Activated naive CD4-positive, alpha-beta T cell treated with anti-CD3 and anti-CD28 coated beads for 36 hours (primary cell): ENCODE data around the gene RNF144B. TPM values are rescaled to one million over a fixed set of nuclear protein-coding genes. Genes with fewer than 3 reads are reported as not detected.
A peak's percentile ranks its signal among the peaks of the same experiment; 100 is the strongest.

Source experiments
- CTCF ChIA-PET: fragments of 350-600 bp; sonication (Branson Sonifier 250); formaldehyde crosslinking; loops from one replicate; lab custom pipeline; 2021; ENCODE audit warnings: antibody characterized with exemption; lab: Charles Lee
- DNase-seq: peaks from one replicate; pipeline ENCODE4 v3.0.0-alpha.2; 2020
- H3K27ac Mint-ChIP-seq: one replicate; pipeline ENCODE4 v1.8.0; 2021; ENCODE audit warnings: mild to moderate bottlenecking, mixed read lengths
- H3K27me3 Mint-ChIP-seq: one replicate; pipeline ENCODE4 v1.8.0; 2021; ENCODE audit warnings: low read depth, mixed read lengths
- H3K36me3 Mint-ChIP-seq: one replicate; pipeline ENCODE4 v1.8.0; 2021; ENCODE audit warnings: low read depth, mixed read lengths
- H3K4me1 Mint-ChIP-seq: one replicate; pipeline ENCODE4 v1.8.0; 2021; ENCODE audit warnings: low read depth, mixed read lengths
- H3K4me3 Mint-ChIP-seq: one replicate; pipeline ENCODE4 v1.8.0; 2021; ENCODE audit warnings: mild to moderate bottlenecking, moderate library complexity, mixed read lengths
- H3K9me3 Mint-ChIP-seq: one replicate; pipeline ENCODE4 v1.8.0; 2021; ENCODE audit warnings: mixed read lengths
- intact Hi-C: fragments of 100-400 bp; cut with micrococcal nuclease; formaldehyde crosslinking; loops from one replicate; pipeline ENCODE4 v1.15.1; 2023
- total RNA-seq, 2 experiments: library from RNA; stranded (reverse); gene quantifications; one replicate each; pipeline ENCODE4 v1.2.3, GENCODE V29; 2021

Gene RNF144B
- total RNA-seq, 2 experiments from 2014 or later = 1.5 to 3.2 TPM

DNA sequence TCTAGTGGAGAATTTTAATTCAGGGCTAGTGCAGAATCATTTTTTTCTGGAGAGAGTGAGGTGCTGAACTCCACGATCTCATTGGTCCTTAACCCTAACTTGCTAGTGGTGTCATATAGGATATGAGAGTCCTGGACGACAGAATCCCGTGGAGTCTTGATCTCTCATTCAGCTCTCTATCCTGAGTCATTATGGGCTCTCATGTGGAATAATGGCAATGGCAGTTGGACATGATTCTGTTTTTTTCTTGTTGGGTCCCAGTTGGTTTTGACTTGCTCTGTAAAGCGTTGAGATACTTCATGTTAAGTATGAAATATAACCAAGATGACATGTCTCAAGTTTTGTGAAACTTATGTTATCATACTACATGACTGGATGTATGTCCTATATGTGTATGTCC is 6.3 kb upstream of the RNF144B start:
- CTCF ChIA-PET = no interaction called here
- Mint-ChIP-seq H3K27ac (no peak overlapping the region), H3K4me3 (no peak overlapping the region), H3K9me3 (no peaks in the 10 kb centered on the region), H3K27me3 (peaks cover 6% of the 10 kb centered on the region), H3K4me1 (no peaks in the 10 kb centered on the region), H3K36me3 (no peaks in the 10 kb centered on the region)
- DNase-seq = no peak
- intact Hi-C loops = no loop called here

DNA sequence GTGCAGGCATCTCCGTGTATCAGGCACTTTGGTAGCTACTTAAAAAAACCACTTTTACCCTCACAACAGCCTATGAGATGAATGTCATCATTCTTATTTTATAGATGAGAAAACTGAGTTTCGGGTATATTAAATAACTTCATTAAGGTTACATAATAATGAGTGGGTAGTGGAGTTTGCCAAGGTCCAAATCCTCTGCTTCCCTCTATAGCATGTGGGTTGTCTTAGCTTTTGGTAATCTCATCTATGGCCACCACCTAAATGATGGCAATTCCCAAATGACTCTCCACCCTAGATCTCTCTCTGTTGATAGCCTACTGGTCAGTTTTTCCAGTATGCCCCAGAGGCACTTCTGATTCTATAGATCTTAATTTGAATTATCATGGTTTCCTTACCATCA is 3.7 kb upstream of the RNF144B start:
- peaks cover 9% of the 10 kb centered on the region for H3K4me1 Mint-ChIP-seq
- peaks cover 6% of the 10 kb centered on the region for H3K27me3 Mint-ChIP-seq
- no peak overlapping the region for H3K27ac Mint-ChIP-seq
- intact Hi-C loops = no loop called here
- H3K36me3 Mint-ChIP-seq = no peaks in the 10 kb centered on the region
- DNase-seq = no peak
- no peaks in the 10 kb centered on the region for H3K9me3 Mint-ChIP-seq
- CTCF ChIA-PET = interaction anchor here (0.6 to 1.3 kb wide), 2 partner anchors 14 to 40 kb away, joined by 3 to 4 read pairs; no protein-coding TSS in a partner anchor
- no peak overlapping the region for H3K4me3 Mint-ChIP-seq

DNA sequence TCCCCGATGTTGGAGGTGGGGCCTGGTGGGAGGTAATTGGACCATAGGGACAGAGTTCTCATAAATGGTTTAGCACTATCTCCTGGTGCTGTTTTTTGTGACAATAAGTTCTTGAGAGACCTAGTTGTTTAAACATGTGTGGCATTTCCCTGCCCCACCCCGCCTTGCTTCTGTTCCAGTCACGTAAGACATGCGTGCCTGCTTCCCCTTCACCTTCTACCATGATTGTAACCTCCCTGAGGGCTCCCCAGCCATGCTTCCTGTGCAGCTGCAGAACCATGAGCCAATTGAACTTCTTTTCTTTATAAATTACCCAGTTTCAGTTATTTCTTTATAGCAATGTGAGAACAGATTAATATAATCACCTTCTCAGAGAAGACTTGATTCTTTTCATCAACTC is 2.5 kb upstream of the RNF144B start:
- CTCF ChIA-PET = no interaction called here
- Mint-ChIP-seq H3K4me1 (peaks cover 16% of the 10 kb centered on the region), H3K27ac (no peak overlapping the region), H3K9me3 (no peaks in the 10 kb centered on the region), H3K36me3 (no peaks in the 10 kb centered on the region), H3K4me3 (no peak overlapping the region), H3K27me3 (no peaks in the 10 kb centered on the region)
- no peak for DNase-seq
- intact Hi-C loops = loop anchor here (5.0 kb wide), 2 partner anchors 103 to 118 kb away; no protein-coding TSS in a partner anchor

DNA sequence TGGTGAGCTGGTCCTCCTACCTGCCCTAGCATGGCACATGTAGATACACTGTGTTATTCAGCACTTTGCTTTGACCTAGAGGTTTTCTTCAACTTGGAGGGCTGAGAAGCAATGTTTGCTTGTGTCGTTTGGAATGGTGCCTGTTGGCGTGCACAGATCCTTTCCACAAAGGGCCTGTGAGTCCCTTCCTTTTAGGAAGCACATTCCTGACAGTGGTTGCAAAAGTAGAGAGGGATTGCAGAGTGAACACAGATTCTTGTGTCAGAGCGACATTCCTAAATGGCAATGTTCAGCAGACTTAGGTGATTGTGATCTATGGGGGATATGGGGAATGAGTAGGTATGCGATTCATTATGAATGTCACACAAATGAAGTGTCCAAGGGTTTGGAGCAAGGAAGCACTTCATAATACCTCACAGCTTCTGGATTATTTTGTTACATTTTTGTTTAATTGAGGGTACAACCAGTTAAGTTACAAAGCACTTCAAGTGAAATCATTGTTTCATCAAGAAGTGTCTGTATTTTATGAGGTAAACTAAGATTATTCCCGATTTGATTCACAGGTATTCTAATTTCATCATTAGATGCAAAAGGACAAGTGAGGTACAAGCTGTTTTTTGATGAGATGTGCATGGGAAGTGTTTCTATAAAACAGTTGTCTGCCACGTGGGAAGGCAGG is 713 bp upstream of the RNF144B start:
- H3K36me3 Mint-ChIP-seq = no peaks in the 10 kb centered on the region
- intact Hi-C loops = loop anchor here (2.0 to 5.0 kb wide), 4 partner anchors 58 to 232 kb away; partner anchors contain the start of genes KDM1B and TPMT
- DNase-seq = no peak
- no peaks in the 10 kb centered on the region for H3K27me3 Mint-ChIP-seq
- CTCF ChIA-PET = interaction anchor here (1.1 to 2.3 kb wide), 3 partner anchors 63 to 120 kb away, joined by 3 to 10 read pairs (median 9); no protein-coding TSS in a partner anchor
- H3K4me3 Mint-ChIP-seq = peak overlapping the region; percentile 86
- no peak overlapping the region for H3K27ac Mint-ChIP-seq
- H3K4me1 Mint-ChIP-seq = peaks cover 25% of the 10 kb centered on the region
- no peaks in the 10 kb centered on the region for H3K9me3 Mint-ChIP-seq

DNA sequence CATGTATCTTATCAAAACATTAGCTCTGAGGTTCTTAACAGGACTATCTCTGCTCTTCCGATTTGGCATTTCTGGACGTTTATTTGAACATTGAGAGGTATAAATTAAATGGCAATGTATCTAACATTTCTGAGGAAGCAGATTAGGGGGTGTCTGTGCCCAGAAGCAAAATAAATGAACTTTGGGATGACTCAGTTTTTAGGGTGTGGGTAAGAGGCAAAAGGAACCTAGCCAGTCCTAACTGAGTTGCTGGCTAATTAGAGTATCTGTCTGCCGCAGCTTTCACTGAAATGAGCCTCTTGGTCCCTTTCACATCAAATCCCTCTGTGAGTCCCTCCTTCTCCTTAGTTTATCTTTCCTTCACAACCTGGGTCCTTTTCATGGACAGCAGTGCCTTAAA is 1.1 kb downstream of the RNF144B start:
- Mint-ChIP-seq H3K9me3 (no peaks in the 10 kb centered on the region), H3K27me3 (no peaks in the 10 kb centered on the region), H3K4me1 (peaks cover 25% of the 10 kb centered on the region), H3K36me3 (no peaks in the 10 kb centered on the region), H3K4me3 (peak overlapping the region; percentile 86), H3K27ac (no peak overlapping the region)
- intact Hi-C loops = loop anchor here (2.0 to 5.0 kb wide), 3 partner anchors 99 to 679 kb away; no protein-coding TSS in a partner anchor
- CTCF ChIA-PET = no interaction called here
- no peak for DNase-seq

DNA sequence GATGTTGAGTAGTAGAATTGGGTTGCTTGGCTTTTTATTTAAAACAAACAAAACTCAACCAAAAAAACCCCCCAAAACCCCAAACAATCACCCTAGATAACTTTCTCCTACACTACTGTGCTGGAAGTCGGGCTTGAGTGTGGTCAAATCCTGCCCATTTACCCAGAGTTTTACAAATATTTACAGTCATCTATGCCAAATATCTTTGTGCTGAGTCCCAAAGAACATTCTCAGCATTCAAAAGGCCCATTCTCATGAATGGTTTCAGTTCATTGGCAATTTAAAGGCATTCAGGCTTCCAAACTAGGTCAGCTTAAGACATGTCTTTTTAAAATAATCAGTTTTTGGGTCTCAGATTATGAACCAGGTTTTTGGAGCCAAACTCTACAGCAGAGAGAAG is 1.8 kb downstream of the RNF144B start:
- no peaks in the 10 kb centered on the region for H3K9me3 Mint-ChIP-seq
- no peak overlapping the region for H3K4me3 Mint-ChIP-seq
- CTCF ChIA-PET = no interaction called here
- H3K4me1 Mint-ChIP-seq = peaks cover 25% of the 10 kb centered on the region
- H3K27ac Mint-ChIP-seq = no peak overlapping the region
- H3K27me3 Mint-ChIP-seq = no peaks in the 10 kb centered on the region
- intact Hi-C loops = loop anchor here (2.0 to 5.0 kb wide), 3 partner anchors 98 to 680 kb away; no protein-coding TSS in a partner anchor
- no peak for DNase-seq
- H3K36me3 Mint-ChIP-seq = no peaks in the 10 kb centered on the region

DNA sequence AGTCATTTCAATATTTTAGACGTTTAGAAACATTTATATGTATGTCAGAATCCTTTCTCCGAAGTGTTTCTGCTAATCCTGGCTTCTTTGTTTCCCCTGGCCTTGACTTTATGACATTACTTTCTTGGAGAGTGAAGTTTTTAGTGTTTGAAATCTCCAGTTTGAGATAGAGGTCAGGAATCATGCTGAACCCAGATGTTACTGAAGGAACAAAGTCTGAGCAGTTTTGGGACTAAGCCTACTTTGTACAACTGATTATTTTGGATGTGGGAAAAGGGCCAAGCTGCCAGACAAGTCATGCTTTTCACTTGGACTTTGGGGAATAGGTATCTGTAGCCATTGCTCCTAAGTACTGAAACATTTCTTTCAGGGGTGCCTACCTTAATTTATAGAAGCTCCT is 2.3 kb downstream of the RNF144B start:
- intact Hi-C loops = loop anchor here (2.0 to 5.0 kb wide), 3 partner anchors 98 to 681 kb away; no protein-coding TSS in a partner anchor
- Mint-ChIP-seq H3K27ac (no peak overlapping the region), H3K4me3 (no peak overlapping the region), H3K9me3 (no peaks in the 10 kb centered on the region), H3K36me3 (no peaks in the 10 kb centered on the region), H3K27me3 (no peaks in the 10 kb centered on the region), H3K4me1 (peaks cover 25% of the 10 kb centered on the region)
- no peak for DNase-seq
- CTCF ChIA-PET = no interaction called here

DNA sequence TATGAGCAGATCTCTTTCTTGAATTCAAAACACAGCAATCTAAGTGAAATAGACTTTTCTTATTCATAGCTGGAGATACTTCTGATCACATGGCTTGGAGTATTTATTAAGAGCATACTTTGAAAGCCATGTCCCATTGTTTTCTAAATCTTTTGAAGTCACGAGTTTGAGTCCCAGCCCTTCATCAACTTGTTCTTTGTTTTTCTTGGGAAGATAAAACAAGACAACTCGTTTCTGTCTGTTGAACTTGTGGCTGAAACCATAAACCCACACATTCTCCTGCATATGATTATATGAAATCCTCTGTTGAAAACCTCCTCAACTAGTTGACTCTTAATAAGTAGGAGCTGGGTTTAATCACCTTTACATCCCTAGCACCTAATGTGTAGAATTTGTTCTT is 3.3 kb downstream of the RNF144B start:
- no peaks in the 10 kb centered on the region for H3K9me3 Mint-ChIP-seq
- no peak for DNase-seq
- H3K4me3 Mint-ChIP-seq = no peak overlapping the region
- CTCF ChIA-PET = no interaction called here
- peaks cover under 1% of the 10 kb centered on the region for H3K36me3 Mint-ChIP-seq
- peaks cover 25% of the 10 kb centered on the region for H3K4me1 Mint-ChIP-seq
- no peaks in the 10 kb centered on the region for H3K27me3 Mint-ChIP-seq
- H3K27ac Mint-ChIP-seq = no peak overlapping the region
- intact Hi-C loops = no loop called here

DNA sequence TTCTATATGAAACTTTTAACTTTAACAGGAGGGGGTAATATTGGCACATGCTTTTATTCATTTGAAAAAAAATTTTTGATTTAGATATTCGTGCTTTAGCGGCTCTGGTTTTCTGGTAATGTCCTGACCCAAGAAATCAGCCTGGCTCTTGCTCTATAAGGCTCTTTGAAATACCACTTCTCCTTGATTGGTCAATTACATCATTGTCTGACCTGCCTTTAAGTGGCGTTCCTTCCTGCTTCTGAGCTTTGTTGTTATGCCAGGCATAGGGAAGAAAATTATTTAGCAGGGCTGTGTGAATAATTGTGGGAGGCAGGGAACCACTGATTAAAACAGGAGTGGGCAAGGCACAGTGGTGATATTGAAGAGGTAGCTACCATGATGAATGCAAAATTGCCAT is 3.9 kb downstream of the RNF144B start:
- intact Hi-C loops = no loop called here
- CTCF ChIA-PET = interaction anchor here (0.5 kb wide), 1 partner anchor 39 kb away, joined by 4 read pairs; no protein-coding TSS in a partner anchor
- no peak overlapping the region for H3K4me3 Mint-ChIP-seq
- peaks cover 2% of the 10 kb centered on the region for H3K36me3 Mint-ChIP-seq
- no peaks in the 10 kb centered on the region for H3K9me3 Mint-ChIP-seq
- peaks cover 25% of the 10 kb centered on the region for H3K4me1 Mint-ChIP-seq
- H3K27ac Mint-ChIP-seq = no peak overlapping the region
- H3K27me3 Mint-ChIP-seq = no peaks in the 10 kb centered on the region
- no peak for DNase-seq

DNA sequence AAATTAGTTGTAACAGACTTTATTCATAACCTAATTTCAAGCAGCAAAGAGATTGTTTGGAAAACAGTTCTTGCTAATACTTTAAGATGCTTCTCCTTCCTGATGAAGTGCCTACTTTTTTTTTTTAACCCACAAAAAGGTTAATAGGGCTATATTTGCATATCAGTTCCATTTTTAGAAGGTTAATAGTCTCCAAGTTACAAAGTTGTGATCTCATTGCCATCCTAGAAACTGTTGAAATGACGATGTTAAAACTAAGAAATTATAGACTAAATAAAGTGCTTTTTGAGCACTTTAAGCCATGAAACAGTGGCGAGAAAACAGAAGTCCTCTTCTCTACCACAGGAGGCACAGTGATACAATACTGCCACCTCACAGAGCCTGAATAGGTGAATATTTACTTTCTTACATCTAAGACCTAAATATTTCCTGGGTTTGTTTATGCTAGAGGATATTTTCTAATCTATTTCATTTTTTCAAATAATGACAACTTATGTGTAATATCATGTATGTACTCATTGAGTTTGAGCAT is 5.3 kb downstream of the RNF144B start:
- Mint-ChIP-seq H3K4me1 (peaks cover 19% of the 10 kb centered on the region), H3K9me3 (no peaks in the 10 kb centered on the region), H3K36me3 (peaks cover 5% of the 10 kb centered on the region), H3K4me3 (no peak overlapping the region), H3K27me3 (no peaks in the 10 kb centered on the region), H3K27ac (no peak overlapping the region)
- DNase-seq = no peak
- CTCF ChIA-PET = interaction anchor here (1.5 kb wide), 1 partner anchor 111 kb away, joined by 5 read pairs; no protein-coding TSS in a partner anchor
- intact Hi-C loops = no loop called here

DNA sequence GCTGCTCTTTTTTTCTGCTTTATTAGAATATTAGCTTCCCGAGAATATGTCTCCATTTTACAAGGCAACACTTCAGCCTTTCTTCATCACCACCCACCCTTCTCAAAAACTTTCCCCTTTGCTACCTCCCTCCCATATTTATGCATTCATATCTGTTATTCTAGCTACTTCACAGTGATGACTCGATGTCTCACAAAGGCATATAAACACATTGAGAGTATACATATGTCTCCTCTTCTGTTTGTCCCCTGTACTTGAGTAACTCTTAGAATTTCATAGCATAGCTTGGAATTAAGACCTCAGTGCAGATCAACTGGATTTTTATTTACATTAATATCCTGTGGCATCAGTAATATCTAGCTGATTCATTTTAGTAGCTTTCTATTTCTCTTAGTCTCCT is 6.5 kb downstream of the RNF144B start:
- intact Hi-C loops = no loop called here
- CTCF ChIA-PET = interaction anchor here (1.5 kb wide), 1 partner anchor 109 kb away, joined by 5 read pairs; no protein-coding TSS in a partner anchor
- Mint-ChIP-seq H3K27ac (no peak overlapping the region), H3K9me3 (no peaks in the 10 kb centered on the region), H3K4me3 (no peak overlapping the region), H3K36me3 (peaks cover 5% of the 10 kb centered on the region), H3K4me1 (peaks cover 14% of the 10 kb centered on the region), H3K27me3 (no peaks in the 10 kb centered on the region)
- no peak for DNase-seq

DNA sequence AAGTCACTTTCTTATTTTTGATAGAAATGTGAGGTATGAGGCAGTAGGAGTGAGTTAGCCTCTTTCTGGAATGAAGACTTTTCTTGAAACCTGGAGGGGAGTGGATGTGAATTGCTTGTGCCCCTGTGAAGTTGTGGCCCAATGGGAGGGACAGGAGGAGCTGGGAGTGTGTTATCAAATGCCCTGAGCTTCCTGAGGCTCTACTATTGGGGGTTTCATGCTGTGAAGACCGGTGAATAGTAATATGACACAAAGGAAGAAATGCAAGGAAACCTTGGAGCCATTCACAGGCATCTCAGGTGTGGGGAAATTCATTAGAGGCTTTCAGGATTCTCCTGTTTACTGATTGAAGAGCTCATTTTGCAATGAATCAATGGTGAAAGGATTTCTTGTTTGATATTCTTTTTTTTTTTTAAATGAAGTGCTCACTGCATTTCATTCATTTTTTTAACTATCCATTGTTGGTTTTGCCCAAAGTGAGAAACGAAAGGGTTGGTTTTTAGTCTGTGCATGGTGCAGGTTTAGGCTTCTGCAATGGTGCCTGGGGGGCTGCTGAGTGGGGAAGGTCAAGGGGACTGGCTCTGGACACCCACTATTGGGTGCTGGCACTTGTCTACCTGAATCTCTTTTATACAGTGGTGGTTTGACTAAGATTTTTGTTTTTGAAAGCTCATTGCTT is 8.2 kb downstream of the RNF144B start:
- H3K4me1 Mint-ChIP-seq = peaks cover 5% of the 10 kb centered on the region
- peaks cover 5% of the 10 kb centered on the region for H3K36me3 Mint-ChIP-seq
- no peak overlapping the region for H3K4me3 Mint-ChIP-seq
- H3K9me3 Mint-ChIP-seq = no peaks in the 10 kb centered on the region
- intact Hi-C loops = no loop called here
- H3K27me3 Mint-ChIP-seq = no peaks in the 10 kb centered on the region
- no peak for DNase-seq
- H3K27ac Mint-ChIP-seq = no peak overlapping the region
- CTCF ChIA-PET = interaction anchor here (0.6 kb wide), 1 partner anchor 1447 kb away, joined by 3 read pairs; no protein-coding TSS in a partner anchor
